ENCODE results near the gene PGK1.
"Not testable (repeated sequence)": the region's sequence is repeated elsewhere in the genome, so short reads cannot be mapped to it uniquely, and the experiment has no call there.

The PGK1 gene

DNA sequence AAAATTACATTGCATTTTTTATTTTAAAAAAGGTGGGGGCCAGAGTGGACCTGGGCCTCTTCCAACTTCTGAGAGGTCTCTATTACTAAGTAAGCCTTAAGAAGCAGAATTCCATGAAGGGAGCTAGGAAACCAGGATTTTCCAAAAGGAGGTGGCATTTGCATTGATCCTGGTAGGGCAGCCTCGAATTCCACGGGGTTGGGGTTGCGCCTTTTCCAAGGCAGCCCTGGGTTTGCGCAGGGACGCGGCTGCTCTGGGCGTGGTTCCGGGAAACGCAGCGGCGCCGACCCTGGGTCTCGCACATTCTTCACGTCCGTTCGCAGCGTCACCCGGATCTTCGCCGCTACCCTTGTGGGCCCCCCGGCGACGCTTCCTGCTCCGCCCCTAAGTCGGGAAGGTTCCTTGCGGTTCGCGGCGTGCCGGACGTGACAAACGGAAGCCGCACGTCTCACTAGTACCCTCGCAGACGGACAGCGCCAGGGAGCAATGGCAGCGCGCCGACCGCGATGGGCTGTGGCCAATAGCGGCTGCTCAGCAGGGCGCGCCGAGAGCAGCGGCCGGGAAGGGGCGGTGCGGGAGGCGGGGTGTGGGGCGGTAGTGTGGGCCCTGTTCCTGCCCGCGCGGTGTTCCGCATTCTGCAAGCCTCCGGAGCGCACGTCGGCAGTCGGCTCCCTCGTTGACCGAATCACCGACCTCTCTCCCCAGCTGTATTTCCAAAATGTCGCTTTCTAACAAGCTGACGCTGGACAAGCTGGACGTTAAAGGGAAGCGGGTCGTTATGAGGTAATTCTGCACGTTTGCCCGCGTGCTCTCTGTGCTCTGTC is at the start of gene PGK1:
Gene PGK1, plus strand, starts transcription at position 626 of the 824 bp plus-strand sequence. Its CDS starts 93 bp downstream, at position 719.
- peak; percentile 58 for FAIRE-seq

DNA sequence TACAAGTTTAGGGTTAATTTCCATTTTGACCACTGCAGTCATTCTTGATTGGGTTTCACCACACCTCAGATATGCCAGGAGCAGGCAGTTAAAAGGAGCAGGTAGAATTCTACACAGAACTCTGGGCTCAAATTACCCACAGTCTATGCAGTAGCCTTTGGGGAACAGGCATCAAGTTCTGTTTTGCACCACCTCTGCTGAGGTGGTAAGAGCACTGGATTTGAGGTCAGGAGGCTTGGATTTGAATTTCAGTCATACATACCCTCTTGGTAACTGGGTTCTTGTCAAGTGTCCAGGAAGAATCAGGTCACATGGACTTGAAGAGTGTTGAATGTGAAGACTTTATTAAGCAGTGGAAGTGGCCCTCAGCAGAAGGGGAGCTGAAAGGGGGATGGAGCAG is 40.4 kb upstream of the PGK1 start:
- no peak for FAIRE-seq

DNA sequence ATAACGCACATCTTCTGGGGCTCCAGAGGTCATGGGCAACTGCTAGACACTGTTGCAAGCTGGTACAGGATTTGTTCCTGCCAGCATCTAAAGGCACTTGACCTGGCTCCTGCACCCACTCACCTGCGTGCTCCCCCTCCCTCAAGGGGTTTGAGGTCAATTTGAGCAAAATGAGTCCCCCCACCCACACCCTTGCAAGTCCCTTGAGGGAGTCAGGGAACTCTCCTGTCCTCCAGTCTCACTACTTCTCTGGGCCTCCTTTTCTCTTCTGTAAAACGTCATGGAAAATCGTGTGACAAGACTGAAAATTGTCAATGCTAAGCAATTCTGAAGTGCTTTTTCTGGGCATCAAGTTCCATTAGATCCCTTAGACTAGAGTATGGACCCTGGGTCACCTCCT is 39.9 kb upstream of the PGK1 start:
- no peak for FAIRE-seq

DNA sequence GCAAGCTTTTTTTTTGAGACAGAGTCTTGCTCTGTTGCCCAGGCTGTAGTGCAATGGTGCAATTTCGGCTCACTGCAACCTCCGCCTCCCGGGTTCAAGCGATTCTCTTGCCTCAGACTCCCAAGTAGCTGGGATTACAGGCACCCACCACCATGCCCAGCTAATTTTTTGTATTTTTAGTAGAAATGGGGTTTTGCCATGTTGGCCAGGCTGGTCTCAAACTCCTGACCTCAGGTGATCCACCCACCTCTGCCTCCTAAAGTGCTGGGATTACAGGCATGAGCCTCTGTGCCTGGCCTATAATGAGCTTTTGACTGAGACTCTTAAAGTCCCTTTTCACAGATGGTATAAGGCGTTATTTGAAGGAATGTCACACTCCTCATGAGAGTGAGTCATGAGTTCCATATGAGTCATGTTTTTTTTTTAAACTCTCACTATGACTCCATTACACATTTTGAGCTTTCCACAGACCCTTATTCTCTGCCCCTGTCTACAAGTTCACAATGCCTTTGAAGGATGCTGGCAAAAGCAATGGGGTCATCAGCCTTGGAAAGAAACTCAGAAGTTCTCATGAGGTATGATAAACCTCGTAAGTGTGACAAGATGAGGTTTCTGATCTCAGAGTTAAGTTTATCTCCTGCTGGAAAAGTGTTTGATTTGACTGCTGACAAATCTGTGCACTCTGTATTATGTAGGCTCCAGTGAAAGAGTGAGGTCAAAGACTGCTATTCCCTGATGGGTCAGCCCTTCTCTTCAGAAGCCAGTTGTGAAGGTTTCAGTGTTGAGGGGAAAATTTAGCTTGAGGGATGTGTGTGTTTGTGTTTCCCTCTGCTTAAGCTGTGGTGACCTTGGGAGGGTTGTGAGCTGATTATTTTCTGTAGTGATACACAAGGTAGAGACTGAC is 39.1 kb upstream of the PGK1 start:
- not testable (repeated sequence) for FAIRE-seq

DNA sequence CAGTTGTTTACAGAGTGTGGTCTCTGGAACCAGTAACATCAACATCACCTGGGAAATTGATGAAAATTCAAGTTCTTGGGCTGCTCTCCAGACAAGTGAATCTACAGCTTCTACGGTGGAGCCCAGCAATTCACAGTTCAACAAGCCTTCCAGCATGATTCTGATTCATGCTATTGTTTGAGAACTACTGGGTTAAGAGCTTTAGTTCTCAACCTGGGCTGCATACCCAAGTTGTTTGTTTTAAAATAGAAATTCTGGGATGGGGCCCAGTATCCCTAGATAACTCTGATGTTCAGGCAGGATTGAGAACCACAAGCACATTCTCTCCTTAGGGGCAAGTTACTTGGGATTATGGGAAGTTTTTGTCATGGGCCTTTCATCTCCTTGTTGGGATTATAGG is 37.9 kb upstream of the PGK1 start:
- FAIRE-seq, result no peak

DNA sequence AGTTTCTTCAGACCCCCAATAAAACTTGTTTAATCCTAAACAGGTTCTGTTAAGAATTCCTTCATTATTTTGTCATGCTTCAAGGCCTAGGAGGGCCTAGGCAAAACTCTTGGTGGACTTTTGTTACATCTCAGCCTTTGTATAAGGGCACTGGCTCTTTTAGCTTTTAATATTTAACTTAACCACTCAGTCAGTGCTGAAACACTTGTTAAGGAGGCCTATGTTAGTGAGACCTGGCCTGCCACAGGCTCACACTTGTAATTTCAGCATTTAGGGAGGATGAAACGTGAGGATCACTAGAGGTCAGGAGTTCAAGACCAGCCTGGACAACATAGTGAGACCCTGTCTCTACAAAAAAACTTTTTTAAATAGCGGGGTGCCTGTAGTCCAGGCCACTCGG is 32.7 kb upstream of the PGK1 start:
- FAIRE-seq, result no peak

DNA sequence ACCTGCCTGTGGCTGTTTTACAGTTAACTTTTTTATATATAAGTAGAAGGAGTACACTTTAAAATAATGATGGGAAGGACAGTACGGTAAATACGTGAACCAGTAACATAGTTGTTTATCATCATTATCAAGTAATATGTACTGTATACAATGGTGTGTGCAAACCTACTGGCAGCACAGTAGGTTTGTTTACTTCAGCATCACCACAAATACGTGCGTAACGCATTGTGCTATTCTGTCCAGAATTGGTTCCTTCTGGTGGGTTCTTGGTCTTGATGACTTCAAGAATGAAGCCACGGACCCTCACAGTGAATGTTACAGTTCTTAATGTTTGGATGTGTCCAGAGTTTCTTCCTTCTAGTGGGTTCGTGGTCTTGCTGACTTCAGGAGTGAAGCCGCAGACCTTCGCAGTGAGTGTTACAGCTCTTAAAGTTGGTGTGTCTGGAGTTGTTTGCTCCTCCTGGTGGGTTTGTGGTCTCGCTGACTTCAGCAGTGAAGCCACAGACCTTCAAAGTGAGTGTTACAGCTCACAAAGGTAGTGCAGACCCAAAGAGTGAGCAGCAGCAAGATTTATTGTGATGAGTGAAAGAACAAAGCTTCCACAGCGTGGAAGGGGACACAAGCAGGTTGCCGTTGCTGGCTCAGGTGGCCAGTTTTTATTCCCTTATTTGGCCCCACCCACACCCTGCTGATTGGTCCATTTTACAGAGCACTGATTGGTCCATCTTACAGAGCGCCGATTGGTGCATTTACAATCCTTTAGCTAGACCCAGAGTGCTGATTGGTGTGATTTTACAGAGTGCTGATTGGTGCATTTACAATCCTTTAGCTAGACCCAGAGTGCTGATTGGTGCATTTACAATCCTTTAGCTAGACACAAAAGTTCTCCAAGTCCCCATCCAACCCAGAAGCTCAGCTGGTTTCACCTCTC is 30.6 kb upstream of the PGK1 start:
- FAIRE-seq, result not testable (repeated sequence)

DNA sequence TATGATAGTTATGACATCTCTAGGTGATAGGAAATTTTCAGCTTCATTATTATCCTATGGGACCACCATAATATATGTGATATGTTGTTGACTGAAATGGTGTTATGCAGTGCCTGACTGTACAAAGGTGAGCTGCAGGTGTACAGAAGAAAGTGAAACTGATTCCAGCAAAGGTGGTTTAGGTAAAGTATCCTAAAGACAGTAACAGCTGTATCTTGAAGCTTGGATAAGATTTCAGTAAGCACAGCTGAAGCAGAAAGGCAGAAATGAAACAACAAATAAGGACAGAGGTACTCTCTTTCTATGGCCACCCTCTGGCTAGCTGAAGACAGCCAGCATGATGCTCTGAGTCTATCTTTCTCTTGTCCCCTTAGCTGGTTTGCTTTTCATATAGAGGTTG is 30.0 kb upstream of the PGK1 start:
- FAIRE-seq, result no peak

DNA sequence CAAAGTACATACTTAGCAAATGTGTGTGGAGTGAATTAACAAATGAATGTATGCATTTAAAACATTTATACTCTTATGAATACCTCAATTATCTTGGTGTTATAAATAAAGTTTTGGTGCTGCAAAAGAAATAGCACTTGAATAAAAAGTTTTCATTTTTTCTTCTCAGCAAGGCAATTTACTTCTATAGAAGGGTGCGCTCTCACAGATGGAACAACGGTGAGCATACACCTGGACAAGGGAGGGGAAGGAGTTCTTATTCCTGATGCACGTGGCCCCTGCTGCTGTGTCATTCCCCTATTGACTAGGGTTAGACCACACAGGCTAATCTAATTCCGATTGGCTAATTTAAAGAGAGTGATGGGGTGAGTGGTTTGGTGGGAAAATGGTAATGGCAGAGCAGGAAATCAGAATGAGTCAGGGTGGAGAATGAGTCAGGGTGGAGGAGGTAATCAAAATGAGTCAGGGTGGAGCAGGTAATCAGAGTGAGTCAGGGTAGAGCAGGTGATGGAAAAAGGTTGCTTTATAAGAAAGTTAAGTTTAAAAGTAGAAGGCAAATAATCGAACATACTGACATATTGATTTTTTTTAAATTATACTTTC is 28.2 kb upstream of the PGK1 start:
- FAIRE-seq, result no peak

DNA sequence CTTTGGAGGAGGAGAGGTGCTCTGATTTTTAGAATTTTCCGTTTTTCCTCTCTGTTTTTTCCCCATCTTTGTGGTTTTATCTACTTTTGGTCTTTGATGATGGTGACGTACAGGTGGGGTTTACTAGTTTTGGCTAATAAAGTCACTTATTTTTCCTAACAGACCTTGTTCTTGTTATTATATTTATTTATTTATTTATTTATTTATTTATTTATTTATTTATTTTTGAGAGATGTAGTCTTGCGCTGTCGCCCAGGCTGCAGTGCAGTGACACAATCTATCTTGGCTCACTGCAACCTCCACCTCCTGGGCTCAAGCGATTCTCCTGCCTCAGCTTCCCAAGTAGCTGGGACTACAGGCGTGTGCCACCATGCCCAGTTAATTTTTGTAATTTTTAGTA is 22.6 kb upstream of the PGK1 start:
- FAIRE-seq, result not testable (repeated sequence)

DNA sequence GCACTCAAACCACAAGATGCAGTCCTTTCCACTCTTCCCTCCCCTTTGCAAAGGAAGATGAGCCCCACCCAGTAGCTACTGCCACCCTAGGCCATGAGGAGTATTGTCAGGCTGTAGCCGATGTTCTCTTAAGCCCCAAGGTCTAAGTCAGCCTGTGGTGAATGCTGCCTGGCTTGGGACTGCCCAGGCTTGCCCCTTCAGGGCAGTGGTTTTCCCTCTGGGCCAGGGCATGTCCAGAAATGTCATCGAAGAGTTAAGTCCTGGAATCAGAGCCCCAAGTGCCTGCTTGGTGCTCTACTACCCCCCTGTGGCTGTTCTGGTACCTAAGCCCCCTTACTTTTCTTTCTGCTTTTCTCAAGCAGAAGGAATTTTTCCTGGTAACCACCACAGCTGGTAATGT is 11.8 kb upstream of the PGK1 start:
- no peak for FAIRE-seq

DNA sequence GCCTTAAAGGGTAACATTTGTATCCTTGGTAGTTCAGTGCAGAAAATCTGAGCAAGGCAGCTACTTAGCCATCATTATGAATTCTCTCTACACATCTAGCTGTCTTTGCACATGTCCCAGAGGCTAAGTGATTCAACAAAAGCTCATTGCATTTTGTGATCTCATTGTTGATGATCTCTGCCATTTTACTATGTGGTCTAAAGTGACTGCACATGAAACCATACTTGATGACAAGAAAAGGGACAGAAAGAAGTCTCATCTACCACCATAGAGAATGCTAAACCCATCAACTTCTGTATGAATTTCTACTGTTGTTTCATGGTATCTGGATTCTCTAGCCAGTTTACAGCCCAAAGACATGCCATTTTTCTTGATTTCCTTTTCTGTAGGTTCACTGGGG is 5.9 kb upstream of the PGK1 start:
- FAIRE-seq, result no peak

DNA sequence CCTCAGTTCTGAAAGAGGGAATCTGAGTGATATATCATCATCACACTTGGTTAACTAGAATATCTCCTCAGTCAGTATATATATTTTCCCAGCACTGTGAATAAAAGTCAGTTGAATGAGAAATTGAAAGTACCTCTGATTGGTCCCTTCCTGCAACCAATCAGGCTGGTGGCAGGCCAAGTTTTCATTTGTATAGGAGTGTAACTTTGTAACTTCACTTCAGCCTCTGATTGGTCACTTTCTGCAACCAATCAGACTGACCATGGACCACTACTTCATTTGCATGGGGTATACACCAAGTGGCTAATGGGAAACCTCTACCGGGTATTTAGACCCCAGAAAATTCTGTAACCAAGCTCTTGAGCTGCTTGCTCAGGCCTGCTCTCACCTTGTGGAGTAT is 2.0 kb upstream of the PGK1 start:
- FAIRE-seq, result no peak

DNA sequence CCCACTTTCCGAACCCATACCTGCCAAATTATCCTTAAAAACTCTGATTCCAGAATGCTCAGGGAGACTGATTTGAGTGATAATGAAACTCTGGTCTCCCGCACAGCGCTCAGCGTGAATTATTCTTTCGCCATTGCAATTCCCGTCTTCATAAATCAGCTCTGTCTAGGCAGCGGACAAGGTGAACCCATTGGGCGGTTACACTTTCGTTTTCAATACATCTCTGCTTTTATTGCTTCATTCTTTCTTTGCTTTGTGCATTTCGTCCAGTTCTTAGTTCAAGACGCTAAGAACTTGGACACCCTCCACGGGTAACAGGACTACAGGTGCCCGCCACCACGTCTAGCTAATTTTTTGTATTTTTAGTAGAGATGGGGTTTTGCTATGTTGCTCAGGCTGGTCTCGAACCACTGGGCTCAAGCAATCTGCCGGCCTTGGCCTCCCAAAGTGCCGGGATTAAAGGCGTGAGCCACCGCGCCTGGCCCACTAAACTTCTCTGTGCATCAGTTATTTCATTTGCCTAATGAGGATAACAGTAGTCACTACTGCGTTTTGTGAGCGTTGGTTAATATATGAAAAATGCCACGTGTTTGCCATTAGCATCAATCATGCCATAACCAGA is 936 bp upstream of the PGK1 start:
- FAIRE-seq, result no peak

DNA sequence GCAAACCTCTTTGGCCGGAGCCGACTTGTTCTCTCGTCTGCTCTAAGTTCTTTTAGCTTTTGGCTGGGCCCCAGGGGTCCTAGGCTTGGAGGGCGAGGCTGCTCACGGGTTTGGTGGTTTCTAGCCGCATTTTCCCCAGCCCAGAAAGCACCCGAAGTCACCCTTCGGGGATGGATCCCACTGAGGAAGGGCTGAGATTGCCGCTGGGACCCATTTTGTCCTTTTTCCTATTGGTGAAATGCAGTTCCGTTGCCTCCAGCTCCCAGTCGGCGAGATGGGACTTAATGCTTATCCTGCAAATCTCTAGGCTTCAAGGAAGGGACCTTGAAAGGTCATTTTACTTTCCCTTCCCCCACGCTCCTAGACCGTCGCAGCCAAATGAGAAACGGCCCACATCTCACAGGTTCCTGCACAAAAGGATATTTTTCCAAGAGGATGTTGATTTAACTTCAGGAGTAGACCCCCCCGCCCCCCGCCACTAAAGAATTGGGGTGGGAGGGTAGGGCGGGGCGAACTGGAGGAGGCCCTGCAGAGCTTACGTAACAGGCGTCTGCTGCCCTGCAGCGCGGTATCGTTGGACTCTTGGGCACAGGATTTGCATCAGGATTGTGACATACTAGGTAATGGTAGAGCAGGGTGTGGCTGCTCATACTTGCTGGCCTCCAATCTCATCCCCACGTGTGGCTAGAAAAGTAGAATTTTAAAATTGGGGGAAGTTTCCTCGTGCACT is 564 bp downstream of the PGK1 start:
- FAIRE-seq, result no peak

DNA sequence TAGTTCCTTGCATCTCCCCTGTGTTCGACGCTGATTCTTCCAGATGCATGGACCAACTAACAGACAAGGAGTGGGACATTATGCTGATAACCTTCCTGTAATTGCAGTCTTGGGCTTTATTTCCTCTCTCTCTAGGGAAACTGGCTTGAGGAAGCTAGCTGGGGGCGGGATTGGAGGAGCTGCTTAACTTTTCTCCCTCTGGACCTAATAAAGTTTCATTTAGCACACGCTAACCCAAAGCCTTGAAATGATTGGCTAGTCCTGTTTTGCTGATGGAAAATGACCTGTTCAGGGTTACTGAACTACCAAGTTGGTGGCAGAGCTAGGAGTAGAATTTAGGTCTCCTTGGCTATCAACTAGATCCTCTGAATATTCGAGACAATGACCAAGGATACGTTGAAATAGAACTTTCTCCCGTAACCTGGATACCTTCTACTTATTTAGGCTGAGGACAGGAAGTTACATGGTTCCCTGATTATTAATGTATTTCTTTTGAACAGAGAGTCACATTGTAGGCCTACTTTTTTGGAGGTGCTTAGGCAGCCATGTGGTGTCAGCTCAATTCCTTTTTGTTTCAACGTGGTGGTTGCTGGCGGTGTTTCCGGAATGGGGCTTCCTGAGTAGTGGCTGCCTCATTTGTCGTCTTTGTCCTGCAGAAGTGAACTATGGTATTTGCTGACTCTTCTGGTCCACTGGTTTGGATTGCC is 2.0 kb downstream of the PGK1 start:
- no peak for FAIRE-seq

DNA sequence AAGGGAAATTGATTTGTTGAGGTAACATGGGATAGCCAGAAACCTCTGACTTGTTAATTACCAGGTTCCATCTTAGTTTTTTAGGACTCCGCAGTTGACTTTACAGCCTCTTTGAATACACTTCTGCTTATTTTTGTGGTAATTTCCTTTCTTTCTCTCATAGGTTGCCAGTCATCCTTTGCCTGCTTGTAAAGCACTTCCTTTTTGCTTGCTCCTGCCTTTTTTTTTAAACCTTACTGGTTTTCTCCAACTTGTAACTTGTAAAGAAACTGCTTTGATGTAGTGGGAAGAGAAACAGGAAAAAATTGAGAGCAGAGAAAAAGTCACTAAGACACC is 2.6 kb downstream of the PGK1 start:
- no peak for FAIRE-seq

DNA sequence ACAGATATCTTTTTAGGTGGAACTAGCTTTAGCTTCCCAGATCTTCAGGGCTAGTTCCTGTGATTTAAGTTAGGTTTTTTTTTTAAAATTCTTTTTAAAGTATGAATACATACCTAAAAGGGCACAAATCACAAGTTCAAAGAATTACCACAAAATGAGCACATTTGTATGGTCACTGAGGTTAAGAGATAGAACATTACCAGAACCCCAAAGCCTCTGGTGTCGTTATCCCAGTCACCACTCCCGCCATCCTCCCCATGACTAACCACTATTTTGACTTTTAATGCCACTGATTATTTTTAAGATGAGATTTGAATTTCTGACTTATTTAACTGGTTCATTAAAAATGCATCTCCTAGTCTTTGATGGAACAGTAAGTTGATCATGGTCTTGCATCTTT is 5.4 kb downstream of the PGK1 start:
- no peak for FAIRE-seq

DNA sequence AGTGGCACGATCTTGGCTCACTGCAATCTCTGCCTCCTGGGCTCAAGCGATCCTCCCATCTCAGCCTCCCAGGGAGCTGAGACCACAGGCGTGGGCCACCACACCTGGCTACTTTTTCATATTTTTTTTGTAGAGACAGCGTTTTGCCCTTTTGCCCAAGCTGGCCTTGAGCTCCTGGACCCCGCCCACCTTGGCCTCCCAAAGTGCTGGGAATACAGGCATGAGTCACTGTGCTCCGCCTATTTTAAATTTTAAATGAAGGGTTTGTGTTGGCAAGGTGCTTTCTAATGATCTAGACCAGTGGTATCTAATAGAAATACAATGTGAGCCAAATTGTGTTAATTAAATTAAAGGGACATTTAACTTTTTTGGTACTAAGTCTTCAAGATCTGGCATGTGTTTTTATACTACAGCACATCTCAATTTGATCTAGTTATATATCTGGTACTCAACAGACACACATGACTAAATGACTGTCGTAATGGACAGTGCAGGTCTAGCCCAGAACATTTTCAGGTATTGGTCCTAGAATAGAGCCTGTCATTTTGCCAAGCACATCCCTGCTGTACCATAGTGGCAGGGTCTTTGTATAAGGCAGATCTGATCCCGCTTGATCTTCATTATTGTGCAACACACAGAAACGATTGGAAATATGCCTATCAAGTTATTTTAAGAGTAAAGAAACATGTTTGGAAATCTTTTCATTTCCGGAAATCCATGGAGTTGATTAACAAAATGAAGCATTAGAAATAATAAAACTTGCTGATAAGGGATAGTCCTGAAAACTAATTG is 7.3 kb downstream of the PGK1 start:
- FAIRE-seq, result no peak

DNA sequence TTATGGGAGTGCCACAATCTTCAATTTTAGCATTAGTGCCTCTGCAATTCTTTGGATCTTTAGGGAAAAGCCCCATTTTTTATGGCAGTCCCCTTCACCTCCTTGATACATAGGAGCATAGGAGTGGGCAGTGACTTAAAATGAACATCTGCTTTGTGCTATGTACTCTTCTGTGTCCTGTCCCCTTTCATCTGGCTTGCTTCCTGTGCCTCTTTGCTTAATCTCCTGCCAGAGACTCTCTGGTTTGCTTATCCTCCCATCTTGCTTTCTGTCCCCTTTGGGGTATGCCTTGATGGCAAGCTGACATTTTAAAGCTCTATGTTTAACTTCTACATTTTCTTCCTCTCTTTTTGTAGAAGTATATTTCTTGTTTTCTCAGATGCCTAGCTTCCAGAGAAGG is 12.3 kb downstream of the PGK1 start:
- FAIRE-seq, result no peak

Measured in A204.1 (cell line).